SK-N-SH (cell line): ENCODE data around the gene SCARF1.

Source experiments
- CTCF ChIP-seq: fragments of 200-600 bp; sonication (generic); IDR thresholded peaks from 2 replicates; pipeline ENCODE4 v1.6.1; 2017; ENCODE audit warnings: antibody characterized with exemption, mild to moderate bottlenecking, moderate library complexity
- FOSL2 ChIP-seq: IDR thresholded peaks from 2 replicates; pipeline ENCODE4 v1.4.0; 2012; ENCODE audit warnings: low read depth, mild to moderate bottlenecking, moderate library complexity, borderline replicate concordance
- FOXJ3 ChIP-seq: sonication (generic); formaldehyde crosslinking; IDR thresholded peaks from 2 replicates; pipeline ENCODE4 v1.5.1; 2020; ENCODE audit warnings: mild to moderate bottlenecking, missing genetic modification reagents
- POLR2AphosphoS5 ChIP-seq: IDR thresholded peaks from 2 replicates; pipeline ENCODE4 v1.6.1; 2012; ENCODE audit warnings: low read depth, low read length
- RAD21 ChIP-seq: IDR thresholded peaks from 2 replicates; pipeline ENCODE4 v1.6.1; 2012; ENCODE audit warnings: mild to moderate bottlenecking, low read length
- SIN3A ChIP-seq: IDR thresholded peaks from 2 replicates; pipeline ENCODE4 v1.6.1; 2012; ENCODE audit warnings: low read depth, mild to moderate bottlenecking, low read length, moderate library complexity, borderline replicate concordance
- TAF1 ChIP-seq: IDR thresholded peaks from 2 replicates; pipeline ENCODE4 v1.6.1; 2012; ENCODE audit warnings: low read depth, mild to moderate bottlenecking, low read length, moderate library complexity, borderline replicate concordance
- YY1 ChIP-seq: IDR thresholded peaks from 2 replicates; pipeline ENCODE4 v1.4.0; 2012; ENCODE audit warnings: low read depth, mild to moderate bottlenecking

GRCh38 chr17:1598399-1599095 lies 47.0 kb downstream of the SCARF1 start:
- TF ChIP-seq CTCF: no peak
- no peak for TF ChIP-seq FOSL2
- TF ChIP-seq RAD21: no peak
- no peak for TF ChIP-seq SIN3A
- TF ChIP-seq FOXJ3 (CRISPR knock-in tag): no peak
- no peak for TF ChIP-seq POLR2AphosphoS5
- no peak for TF ChIP-seq YY1
- TF ChIP-seq TAF1: no peak
